ENCODE results near the gene ELSPBP1. TPM values are rescaled to one million over a fixed set of nuclear protein-coding genes. Genes with fewer than 3 reads are reported as not detected.
"Not testable (repeated sequence)": the region's sequence is repeated elsewhere in the genome, so short reads cannot be mapped to it uniquely, and the experiment has no call there.

ELSPBP1 gene
- not detected for total RNA-seq

GRCh38 chr19:47994209-47994802, at the start of gene ELSPBP1:
TSS of gene ELSPBP1 (plus strand) at chr19:47994632. CDS start at chr19:48008668, 14,036 bp downstream.
- WGBS, 2 donors = 47 to 55% methylated on average over 5 of the region's 5 CpGs

GRCh38 chr19:47949852-47950521, 44.4 kb upstream of the ELSPBP1 start:
- DNase-seq = not testable (repeated sequence)
- 80 to 85% methylated on average over 21 to 23 of the region's 24 CpGs for WGBS, 2 donors

More at GRCh38 chr19:47994209-47994802, at the start of gene ELSPBP1:
- Histone ChIP-seq H3K4me1 (no peaks in the 10 kb centered on the region), H3K27me3 (peaks cover 0 to 41% (median 0%) of the 10 kb centered on the region in 4 donors), H3K36me3 (no peaks in the 10 kb centered on the region), H3K4me3 (no peak within 1 kb of the TSS), H3K27ac (no peak within 1 kb of the TSS), H3K9me3 (no peaks in the 10 kb centered on the region)
- DNase-seq = no peak
- TF ChIP-seq POLR2A (IDR thresholded peaks at IDR 0.05) (no peak), CTCF (IDR thresholded peaks at IDR 0.05) (no peak)
- intact Hi-C loops (cut with DNase I) = no loop called here

GRCh38 chr19:47952132-47952531, 42.3 kb upstream of the ELSPBP1 start:
- H3K27me3 ChIP-seq; intact Hi-C loops (cut with DNase I); DNase-seq; H3K36me3 ChIP-seq; H3K27ac ChIP-seq; H3K4me3 ChIP-seq; H3K9me3 ChIP-seq; H3K4me1 ChIP-seq: not testable (repeated sequence)
- 50% methylated on average over 14 of the region's 21 CpGs; no CpG with 5 or more reads in 1 of the 2 donors for WGBS, 2 donors

More at GRCh38 chr19:47949852-47950521, 44.4 kb upstream of the ELSPBP1 start:
- H3K4me3 ChIP-seq; H3K27ac ChIP-seq; H3K36me3 ChIP-seq; H3K27me3 ChIP-seq; intact Hi-C loops (cut with DNase I); H3K9me3 ChIP-seq; H3K4me1 ChIP-seq: not testable (repeated sequence)

GRCh38 chr19:47955936-47956335, 38.5 kb upstream of the ELSPBP1 start:
- H3K9me3 ChIP-seq; intact Hi-C loops (cut with DNase I); H3K4me3 ChIP-seq; H3K27ac ChIP-seq; H3K4me1 ChIP-seq; H3K36me3 ChIP-seq; DNase-seq: not testable (repeated sequence)
- H3K27me3 ChIP-seq = peaks cover 0 to 12% (median 0%) of the 10 kb centered on the region in 4 donors
- WGBS, 2 donors = 82 to 86% methylated on average over 6 to 7 of the region's 11 CpGs

- intact Hi-C loops (cut with DNase I) = no loop called here
- no peak overlapping the region for H3K4me3 ChIP-seq
- TF ChIP-seq CTCF (IDR thresholded peaks at IDR 0.05) (no peak), POLR2A (IDR thresholded peaks at IDR 0.05) (no peak)
- H3K4me1 ChIP-seq = no peaks in the 10 kb centered on the region
- H3K9me3 ChIP-seq = no peaks in the 10 kb centered on the region
- H3K36me3 ChIP-seq = no peaks in the 10 kb centered on the region
- H3K27ac ChIP-seq = no peak overlapping the region
- no peak for DNase-seq
- 83 to 84% methylated on average over 6 of the region's 6 CpGs for WGBS, 2 donors
- H3K27me3 ChIP-seq = peaks cover 0 to 54% (median 0%) of the 10 kb centered on the region in 4 donors
Measured at GRCh38 chr19:47973529-47973928, 20.9 kb upstream of the ELSPBP1 start.

- Histone ChIP-seq H3K36me3 (no peaks in the 10 kb centered on the region), H3K4me1 (no peaks in the 10 kb centered on the region), H3K27ac (no peak overlapping the region), H3K27me3 (peaks cover 0 to 63% (median 0%) of the 10 kb centered on the region in 4 donors), H3K9me3 (no peaks in the 10 kb centered on the region), H3K4me3 (no peak overlapping the region)
- no peak for DNase-seq
- WGBS, 2 donors = 56 to 58% methylated on average over 10 of the region's 10 CpGs
- intact Hi-C loops (cut with DNase I) = no loop called here
- TF ChIP-seq POLR2A (IDR thresholded peaks at IDR 0.05) (no peak), CTCF (IDR thresholded peaks at IDR 0.05) (no peak)
Measured at GRCh38 chr19:47991191-47991808, 3.1 kb upstream of the ELSPBP1 start.
